Neural cell (in vitro differentiated cells): ENCODE results near the gene QSOX1. TPM values are rescaled to one million over a fixed set of nuclear protein-coding genes. Genes with fewer than 3 reads are reported as not detected.

Source experiments
- H2AFZ ChIP-seq: fragments of 200-600, 300-800 bp; sonication (generic), shearing (Covaris generic); 2 replicates; pipeline ENCODE4 v1.6.0; 2014; ENCODE audit warnings: low read depth, mild to moderate bottlenecking, antibody characterized with exemption, low read length, moderate library complexity
- H3F3A ChIP-seq: fragments of 200-600 bp; shearing (Covaris generic); 2 replicates; pipeline ENCODE4 v1.6.1; 2016; ENCODE audit warnings: mild to moderate bottlenecking, moderate library complexity, mixed read lengths, antibody characterized with exemption, low read length; ENCODE audit not compliant: insufficient read depth, poor library complexity, severe bottlenecking
- H3K27ac ChIP-seq: fragments of 200-600, 300-800 bp; sonication (generic), shearing (Covaris generic); 2 replicates; pipeline ENCODE4 v1.5.1; 2014; ENCODE audit warnings: mild to moderate bottlenecking, low read length, moderate library complexity
- H3K27me3 ChIP-seq: fragments of 300-800, 200-600 bp; sonication (generic), shearing (Covaris generic); 2 replicates; pipeline ENCODE4 v1.6.0; 2014; ENCODE audit warnings: mild to moderate bottlenecking, low read depth, low read length, moderate library complexity; ENCODE audit not compliant: insufficient read depth
- H3K36me3 ChIP-seq: fragments of 300-800, 200-600 bp; sonication (generic), shearing (Covaris generic); 2 replicates; pipeline ENCODE4 v1.5.1; 2014; ENCODE audit warnings: mild to moderate bottlenecking, antibody characterized with exemption, low read length, moderate library complexity; ENCODE audit not compliant: insufficient read depth
- H3K4me2 ChIP-seq: fragments of 300-800, 200-600 bp; sonication (generic), shearing (Covaris generic); 2 replicates; pipeline ENCODE4 v1.6.0; 2014; ENCODE audit warnings: mild to moderate bottlenecking, low read length
- H3K4me3 ChIP-seq: fragments of 300-800, 200-600 bp; sonication (generic), shearing (Covaris generic); 2 replicates; pipeline ENCODE4 v1.5.1; 2014; ENCODE audit warnings: mild to moderate bottlenecking, low read length, moderate library complexity
- H3K79me2 ChIP-seq: fragments of 200-600 bp; shearing (Covaris generic); replicated peaks from 2 replicates; pipeline ENCODE4 v1.6.0; 2014; ENCODE audit warnings: mild to moderate bottlenecking, low read length, moderate library complexity; ENCODE audit not compliant: insufficient read depth
- H3K9ac ChIP-seq: fragments of 300-800, 200-600 bp; sonication (generic), shearing (Covaris generic); 2 replicates; pipeline ENCODE4 v1.6.1; 2016; ENCODE audit warnings: mild to moderate bottlenecking, low read length, mixed read lengths
- H3K9me2 ChIP-seq: fragments of 200-600 bp; shearing (Covaris generic); 2 replicates; pipeline ENCODE4 v1.6.1; 2016; ENCODE audit warnings: mild to moderate bottlenecking, low read length, mixed read lengths; ENCODE audit not compliant: insufficient read depth
- H3K9me3 ChIP-seq: fragments of 200-600, 300-800 bp; sonication (generic), shearing (Covaris generic); 2 replicates; pipeline ENCODE4 v1.6.1; 2016; ENCODE audit warnings: mild to moderate bottlenecking, mixed run types, low read length, moderate library complexity, mixed read lengths
- H4K20me1 ChIP-seq: fragments of 200-600 bp; shearing (Covaris generic); 2 replicates; pipeline ENCODE4 v1.6.1; 2016; ENCODE audit warnings: mild to moderate bottlenecking, mixed run types; ENCODE audit not compliant: insufficient read depth
- EP300 ChIP-seq: fragments of 450-650 bp; conservative IDR thresholded peaks from 2 replicates; pipeline ENCODE4 v1.6.1; 2014; ENCODE audit warnings: antibody characterized with exemption, mild to moderate bottlenecking, moderate library complexity; ENCODE audit not compliant: poor library complexity, severe bottlenecking
- EZH2 ChIP-seq: fragments of 200-600, 300-800 bp; shearing (Covaris generic), sonication (generic); IDR thresholded peaks from 2 replicates; pipeline ENCODE4 v1.6.1; 2014; ENCODE audit warnings: antibody characterized with exemption, low read length, borderline replicate concordance, mild to moderate bottlenecking; ENCODE audit not compliant: insufficient read depth, poor library complexity, severe bottlenecking
- MXI1 ChIP-seq: fragments of 450-650 bp; conservative IDR thresholded peaks from 2 replicates; pipeline ENCODE4 v1.6.1; 2014; ENCODE audit warnings: antibody characterized with exemption, mild to moderate bottlenecking; ENCODE audit not compliant: poor library complexity, severe bottlenecking
- POLR2AphosphoS5 ChIP-seq: IDR thresholded peaks from 2 replicates; pipeline ENCODE4 v1.6.1; 2012
- RAD21 ChIP-seq: fragments of 450-650 bp; conservative IDR thresholded peaks from 2 replicates; pipeline ENCODE4 v1.6.1; 2014; ENCODE audit warnings: antibody characterized with exemption, mild to moderate bottlenecking, moderate library complexity
- SMC3 ChIP-seq: fragments of 450-650 bp; conservative IDR thresholded peaks from 2 replicates; pipeline ENCODE4 v1.6.1; 2014; ENCODE audit warnings: antibody characterized with exemption, mild to moderate bottlenecking, moderate library complexity; ENCODE audit not compliant: poor library complexity
- TAF1 ChIP-seq: IDR thresholded peaks from 2 replicates; pipeline ENCODE4 v1.6.1; 2012; ENCODE audit warnings: low read depth
- polyA plus RNA-seq: library from polyadenylated mRNA; depleted of rRNA; stranded (reverse); fragments of >200 nt; gene quantifications from 2 replicates; pipeline ENCODE4 v1.2.3, GENCODE V29; 2014
- TF ChIP-seq, protein P1 (sequence below): IDR thresholded peaks from 2 replicates; pipeline ENCODE4 v1.6.1; 2012; ENCODE audit warnings: borderline replicate concordance
- TF ChIP-seq, protein P2 (sequence below): fragments of 450-650 bp; IDR thresholded peaks from 2 replicates; pipeline ENCODE4 v1.5.1; 2014; ENCODE audit warnings: antibody characterized with exemption, mild to moderate bottlenecking, moderate library complexity; ENCODE audit not compliant: poor library complexity, severe bottlenecking

Gene QSOX1
- polyA plus RNA-seq, 1 donor from 2014 or later: 49.8 TPM

DNA sequence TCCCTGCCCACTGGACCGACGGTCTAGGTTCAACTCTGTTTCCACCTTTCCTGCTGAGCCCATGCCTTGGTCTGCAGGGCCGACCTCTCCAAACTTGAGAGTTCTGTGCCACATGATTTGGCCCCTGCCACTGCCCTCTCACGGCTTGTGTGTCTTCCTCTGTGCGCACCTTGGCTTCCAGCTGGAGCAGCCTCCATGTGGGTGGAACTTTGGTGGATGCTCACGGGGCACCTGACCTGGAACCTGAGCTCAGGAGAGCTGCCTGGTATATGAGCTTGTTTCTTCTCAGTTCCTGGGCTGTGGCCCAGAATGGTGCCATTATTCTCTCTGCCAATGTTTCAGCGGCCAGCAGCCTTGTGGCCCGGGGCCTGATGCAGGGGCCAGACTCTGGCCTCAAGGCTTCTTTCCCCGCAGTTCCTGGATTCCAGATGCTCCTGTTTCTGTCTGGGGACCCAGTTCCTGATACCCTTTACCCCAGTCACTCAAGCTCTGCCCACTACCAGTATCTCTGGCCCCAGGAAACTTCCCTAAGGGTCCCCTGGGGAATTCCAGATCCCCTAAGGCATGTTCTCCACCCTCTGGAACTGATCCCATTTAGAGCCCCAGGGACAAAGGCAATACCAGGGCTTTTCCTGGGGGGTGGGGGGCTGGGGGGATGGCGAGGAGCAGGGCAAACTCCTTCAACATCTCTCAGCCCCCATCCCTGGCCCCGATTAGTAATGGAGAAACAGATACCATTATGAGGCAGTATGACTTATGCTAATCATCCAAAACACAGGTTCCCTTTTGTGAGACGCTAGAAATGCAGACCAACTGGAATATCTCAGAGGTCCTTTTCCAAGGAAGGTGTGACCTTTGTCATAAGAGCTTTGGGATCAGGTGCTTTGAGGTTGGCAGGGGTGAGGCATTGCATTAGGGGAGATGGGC is 11.1 kb downstream of the QSOX1 start:
- H3K4me2 ChIP-seq: no peak overlapping the region
- no peaks in the 10 kb centered on the region for H4K20me1 ChIP-seq
- H3K27me3 ChIP-seq: no peaks in the 10 kb centered on the region

DNA sequence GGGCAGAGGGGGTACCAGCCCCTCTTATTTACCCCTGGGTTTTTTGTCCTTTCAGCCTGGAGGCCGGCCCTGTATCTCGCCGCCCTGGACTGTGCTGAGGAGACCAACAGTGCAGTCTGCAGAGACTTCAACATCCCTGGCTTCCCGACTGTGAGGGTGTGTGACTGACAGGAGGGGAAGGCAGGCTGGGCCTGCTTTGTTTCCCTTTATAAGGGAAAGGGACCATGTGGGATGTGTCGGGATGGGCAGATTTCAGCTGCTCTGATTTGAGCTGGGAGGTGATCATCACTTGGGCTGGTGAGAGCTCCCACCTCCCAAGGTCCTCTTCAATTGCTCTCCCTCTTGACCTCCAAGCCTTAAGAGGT is 11.7 kb downstream of the QSOX1 start:
- Histone ChIP-seq H2AFZ (no peak overlapping the region), H3K4me2 (no peak overlapping the region), H3K36me3 (peaks cover 8% of the 10 kb centered on the region), H4K20me1 (no peaks in the 10 kb centered on the region), H3K27me3 (no peaks in the 10 kb centered on the region), H3K9ac (no peak overlapping the region), H3K79me2 (peaks cover 11% of the 10 kb centered on the region), H3K9me2 (no peaks in the 10 kb centered on the region), H3F3A (no peaks in the 10 kb centered on the region), H3K9me3 (no peaks in the 10 kb centered on the region), H3K27ac (no peak overlapping the region), H3K4me3 (no peak overlapping the region)
- TF ChIP-seq RAD21 (no peak), SMC3 (no peak), MXI1 (no peak), EZH2 (no peak), TAF1 (no peak), POLR2AphosphoS5 (no peak), EP300 (no peak)
- TF ChIP-seq, protein P1, sequence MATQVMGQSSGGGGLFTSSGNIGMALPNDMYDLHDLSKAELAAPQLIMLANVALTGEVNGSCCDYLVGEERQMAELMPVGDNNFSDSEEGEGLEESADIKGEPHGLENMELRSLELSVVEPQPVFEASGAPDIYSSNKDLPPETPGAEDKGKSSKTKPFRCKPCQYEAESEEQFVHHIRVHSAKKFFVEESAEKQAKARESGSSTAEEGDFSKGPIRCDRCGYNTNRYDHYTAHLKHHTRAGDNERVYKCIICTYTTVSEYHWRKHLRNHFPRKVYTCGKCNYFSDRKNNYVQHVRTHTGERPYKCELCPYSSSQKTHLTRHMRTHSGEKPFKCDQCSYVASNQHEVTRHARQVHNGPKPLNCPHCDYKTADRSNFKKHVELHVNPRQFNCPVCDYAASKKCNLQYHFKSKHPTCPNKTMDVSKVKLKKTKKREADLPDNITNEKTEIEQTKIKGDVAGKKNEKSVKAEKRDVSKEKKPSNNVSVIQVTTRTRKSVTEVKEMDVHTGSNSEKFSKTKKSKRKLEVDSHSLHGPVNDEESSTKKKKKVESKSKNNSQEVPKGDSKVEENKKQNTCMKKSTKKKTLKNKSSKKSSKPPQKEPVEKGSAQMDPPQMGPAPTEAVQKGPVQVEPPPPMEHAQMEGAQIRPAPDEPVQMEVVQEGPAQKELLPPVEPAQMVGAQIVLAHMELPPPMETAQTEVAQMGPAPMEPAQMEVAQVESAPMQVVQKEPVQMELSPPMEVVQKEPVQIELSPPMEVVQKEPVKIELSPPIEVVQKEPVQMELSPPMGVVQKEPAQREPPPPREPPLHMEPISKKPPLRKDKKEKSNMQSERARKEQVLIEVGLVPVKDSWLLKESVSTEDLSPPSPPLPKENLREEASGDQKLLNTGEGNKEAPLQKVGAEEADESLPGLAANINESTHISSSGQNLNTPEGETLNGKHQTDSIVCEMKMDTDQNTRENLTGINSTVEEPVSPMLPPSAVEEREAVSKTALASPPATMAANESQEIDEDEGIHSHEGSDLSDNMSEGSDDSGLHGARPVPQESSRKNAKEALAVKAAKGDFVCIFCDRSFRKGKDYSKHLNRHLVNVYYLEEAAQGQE: no peak
- TF ChIP-seq, protein P2, sequence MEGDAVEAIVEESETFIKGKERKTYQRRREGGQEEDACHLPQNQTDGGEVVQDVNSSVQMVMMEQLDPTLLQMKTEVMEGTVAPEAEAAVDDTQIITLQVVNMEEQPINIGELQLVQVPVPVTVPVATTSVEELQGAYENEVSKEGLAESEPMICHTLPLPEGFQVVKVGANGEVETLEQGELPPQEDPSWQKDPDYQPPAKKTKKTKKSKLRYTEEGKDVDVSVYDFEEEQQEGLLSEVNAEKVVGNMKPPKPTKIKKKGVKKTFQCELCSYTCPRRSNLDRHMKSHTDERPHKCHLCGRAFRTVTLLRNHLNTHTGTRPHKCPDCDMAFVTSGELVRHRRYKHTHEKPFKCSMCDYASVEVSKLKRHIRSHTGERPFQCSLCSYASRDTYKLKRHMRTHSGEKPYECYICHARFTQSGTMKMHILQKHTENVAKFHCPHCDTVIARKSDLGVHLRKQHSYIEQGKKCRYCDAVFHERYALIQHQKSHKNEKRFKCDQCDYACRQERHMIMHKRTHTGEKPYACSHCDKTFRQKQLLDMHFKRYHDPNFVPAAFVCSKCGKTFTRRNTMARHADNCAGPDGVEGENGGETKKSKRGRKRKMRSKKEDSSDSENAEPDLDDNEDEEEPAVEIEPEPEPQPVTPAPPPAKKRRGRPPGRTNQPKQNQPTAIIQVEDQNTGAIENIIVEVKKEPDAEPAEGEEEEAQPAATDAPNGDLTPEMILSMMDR: no peak

More for the DNA sequence above, 11.1 kb downstream of the QSOX1 start:
- peaks cover 15% of the 10 kb centered on the region for H3K79me2 ChIP-seq
- no peaks in the 10 kb centered on the region for H3K9me3 ChIP-seq
- H3K36me3 ChIP-seq: peaks cover 8% of the 10 kb centered on the region
- H3K27ac ChIP-seq: no peak overlapping the region
- no peaks in the 10 kb centered on the region for H3F3A ChIP-seq
- H3K9me2 ChIP-seq: no peaks in the 10 kb centered on the region
- H2AFZ ChIP-seq: no peak overlapping the region
- TF ChIP-seq, protein P2: no peak
- TF ChIP-seq, protein P1: no peak
- TF ChIP-seq POLR2AphosphoS5 (no peak), EP300 (no peak), RAD21 (no peak), EZH2 (no peak), TAF1 (no peak), SMC3 (no peak), MXI1 (no peak)
- H3K4me3 ChIP-seq: no peak overlapping the region
- H3K9ac ChIP-seq: no peak overlapping the region
